Measurements from ENCODE around the gene FLAD1. TPM values are rescaled to one million over a fixed set of nuclear protein-coding genes. Genes with fewer than 3 reads are reported as not detected.

The FLAD1 gene
- total RNA-seq, 1 experiment from 2014 or later = 82.4 TPM

- peak; percentile 90 for DNase-seq (ENCODE audit: low spot score)
- intact Hi-C loops (cut with micrococcal nuclease; ENCODE audit: unreplicated experiment) = loop anchor here (5.0 kb wide), 2 partner anchors 36 to 101 kb away; partner anchors contain the start of gene EFNA4
- Histone ChIP-seq H3K27me3 (replicated peaks; ENCODE audit: insufficient read depth, low read depth, low read length, poor library complexity) (no peaks in the 10 kb centered on the region), H3K36me3 (ENCODE audit: insufficient read depth, low read length, poor library complexity, severe bottlenecking) (peaks cover 57% of the 10 kb centered on the region), H3K4me1 (ENCODE audit: insufficient read depth, low read length, poor library complexity, severe bottlenecking) (peaks cover 20% of the 10 kb centered on the region), H3K4me3 (ENCODE audit: low read depth, low read length, poor library complexity, severe bottlenecking) (peak within 1 kb of the TSS; percentile 97), H3K9me3 (ENCODE audit: low read depth, low read length, poor library complexity, severe bottlenecking) (no peaks in the 10 kb centered on the region), H3K27ac (ENCODE audit: low read depth, low read length, poor library complexity, severe bottlenecking) (peak within 1 kb of the TSS; percentile 99)
- CTCF ChIA-PET = interaction anchor here (1.1 kb wide), 1 partner anchor 12 kb away, joined by 4 read pairs; no protein-coding TSS in a partner anchor
- POLR2A ChIA-PET (ENCODE audit: low non-redundant PET) = no interaction called here
- TSS peak; percentile 62 for BruUV-seq (replicated peaks)
- peak; percentile 66 for TF ChIP-seq CTCF (conservative IDR thresholded peaks at IDR 0.05; ENCODE audit: low read depth, low read length)
- TF ChIP-seq EZH2 (IDR thresholded peaks at IDR 0.05; ENCODE audit: borderline replicate concordance, low read depth, low read length, poor library complexity, severe bottlenecking) = no peak
Measured at GRCh38 chr1:154961207-154962155, 21.7 kb upstream of the FLAD1 start, which contains the start of gene PYGO2. PYGO2 (minus strand) TSS chr1:154961782; CDS start chr1:154961576, 206 bp downstream.

GRCh38 chr1:154962156-154962749, 20.9 kb upstream of the FLAD1 start:
- BruUV-seq (replicated peaks) = no TSS peak
- Histone ChIP-seq H3K27ac (ENCODE audit: low read depth, low read length, poor library complexity, severe bottlenecking) (peak overlapping the region; percentile 99), H3K4me1 (ENCODE audit: insufficient read depth, low read length, poor library complexity, severe bottlenecking) (peaks cover 14% of the 10 kb centered on the region), H3K27me3 (replicated peaks; ENCODE audit: insufficient read depth, low read depth, low read length, poor library complexity) (no peaks in the 10 kb centered on the region), H3K36me3 (ENCODE audit: insufficient read depth, low read length, poor library complexity, severe bottlenecking) (peaks cover 64% of the 10 kb centered on the region), H3K4me3 (ENCODE audit: low read depth, low read length, poor library complexity, severe bottlenecking) (peak overlapping the region; percentile 97), H3K9me3 (ENCODE audit: low read depth, low read length, poor library complexity, severe bottlenecking) (no peaks in the 10 kb centered on the region)
- no peak for DNase-seq (ENCODE audit: low spot score)
- TF ChIP-seq CTCF (conservative IDR thresholded peaks at IDR 0.05; ENCODE audit: low read depth, low read length) (no peak; the same call in 1 of the 2 replicates), EZH2 (IDR thresholded peaks at IDR 0.05; ENCODE audit: borderline replicate concordance, low read depth, low read length, poor library complexity, severe bottlenecking) (no peak)
- intact Hi-C loops (cut with micrococcal nuclease; ENCODE audit: unreplicated experiment) = loop anchor here (5.0 kb wide), 2 partner anchors 35 to 100 kb away; partner anchors contain the start of gene EFNA4
- ChIA-PET POLR2A (ENCODE audit: low non-redundant PET) (interaction anchor here (0.7 kb wide), 1 partner anchor 124 kb away, joined by 4 read pairs; no protein-coding TSS in a partner anchor), CTCF (interaction anchor here (1.1 kb wide), 1 partner anchor 11 kb away, joined by 4 read pairs; no protein-coding TSS in a partner anchor)

- peaks cover 71% of the 10 kb centered on the region for H3K36me3 ChIP-seq (ENCODE audit: insufficient read depth, low read length, poor library complexity, severe bottlenecking)
- POLR2A ChIA-PET (ENCODE audit: low non-redundant PET) = interaction anchor here (0.7 kb wide), 1 partner anchor 123 kb away, joined by 4 read pairs; no protein-coding TSS in a partner anchor
- intact Hi-C loops (cut with micrococcal nuclease; ENCODE audit: unreplicated experiment) = loop anchor here (5.0 kb wide), 2 partner anchors 34 to 99 kb away; partner anchors contain the start of gene EFNA4
Measured at GRCh38 chr1:154962795-154963330, 20.3 kb upstream of the FLAD1 start.

More at GRCh38 chr1:154962795-154963330, 20.3 kb upstream of the FLAD1 start:
- peak overlapping the region; percentile 99 for H3K27ac ChIP-seq (ENCODE audit: low read depth, low read length, poor library complexity, severe bottlenecking)
- no peak for TF ChIP-seq CTCF (conservative IDR thresholded peaks at IDR 0.05; ENCODE audit: low read depth, low read length)
- no peak for TF ChIP-seq EZH2 (IDR thresholded peaks at IDR 0.05; ENCODE audit: borderline replicate concordance, low read depth, low read length, poor library complexity, severe bottlenecking)
- BruUV-seq (replicated peaks) = no TSS peak
- no peak for DNase-seq (ENCODE audit: low spot score)
- H3K4me1 ChIP-seq (ENCODE audit: insufficient read depth, low read length, poor library complexity, severe bottlenecking) = peaks cover 19% of the 10 kb centered on the region
- no peaks in the 10 kb centered on the region for H3K27me3 ChIP-seq (replicated peaks; ENCODE audit: insufficient read depth, low read depth, low read length, poor library complexity)
- H3K4me3 ChIP-seq (ENCODE audit: low read depth, low read length, poor library complexity, severe bottlenecking) = peak overlapping the region; percentile 97
- H3K9me3 ChIP-seq (ENCODE audit: low read depth, low read length, poor library complexity, severe bottlenecking) = no peaks in the 10 kb centered on the region
- CTCF ChIA-PET = no interaction called here
